Stimulated activated CD4-positive, alpha-beta T cell treated with anti-CD3 and anti-CD28 coated beads, TNF-alpha, amount 100 ng/mL, for 4 hours (primary cell): Measurements from ENCODE around the gene PPP2R3B.
"Not testable (repeated sequence)": the region's sequence is repeated elsewhere in the genome, so short reads cannot be mapped to it uniquely, and the experiment has no call there.

Experiments
- DNase-seq, 3 experiments: peaks; one replicate each; pipeline ENCODE4 v3.0.0-alpha.2; 2020; ENCODE audit warnings: low read depth in 3 of 3

The PPP2R3B gene

DNA sequence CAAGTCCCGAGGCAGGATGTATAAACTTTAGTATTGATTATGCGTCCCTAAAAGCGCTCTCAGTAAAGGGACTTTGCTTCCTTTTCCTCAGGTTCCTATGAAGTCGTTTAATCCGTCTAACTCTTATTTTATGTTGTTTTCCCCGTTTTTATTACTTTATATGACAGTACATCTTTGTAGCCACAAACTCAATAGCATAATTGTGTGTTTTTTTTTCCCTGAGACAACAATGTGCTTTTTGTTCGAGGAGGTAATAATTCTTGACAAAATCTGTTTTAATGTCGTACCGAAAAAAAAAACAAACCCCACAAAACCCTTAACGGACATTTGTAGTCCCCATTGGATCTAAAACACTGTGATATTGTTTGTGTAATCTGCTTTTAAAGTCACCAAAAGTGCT, 17.9 kb upstream of the PPP2R3B start:
- DNase-seq = no peak

DNA sequence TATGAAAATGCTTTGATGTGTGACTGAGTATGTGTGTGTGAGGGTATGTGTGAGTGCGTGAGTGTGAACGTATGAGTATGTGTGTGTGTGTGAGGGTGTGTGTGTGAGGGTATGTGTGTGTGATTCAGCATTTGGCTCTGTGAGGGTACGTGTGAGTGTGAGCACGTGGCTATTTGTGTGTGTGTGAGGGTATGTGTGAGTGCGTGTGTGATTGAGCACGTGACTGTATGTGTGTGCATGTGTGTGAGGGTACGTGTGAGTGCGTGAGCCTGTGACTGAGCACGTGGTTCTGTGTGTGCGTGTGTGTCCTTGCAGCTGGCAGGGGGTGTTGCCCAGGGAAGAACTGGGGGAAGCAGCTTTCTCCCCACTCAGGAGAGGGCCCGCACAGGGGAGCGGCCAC, 16.1 kb upstream of the PPP2R3B start:
- no peak for DNase-seq

DNA sequence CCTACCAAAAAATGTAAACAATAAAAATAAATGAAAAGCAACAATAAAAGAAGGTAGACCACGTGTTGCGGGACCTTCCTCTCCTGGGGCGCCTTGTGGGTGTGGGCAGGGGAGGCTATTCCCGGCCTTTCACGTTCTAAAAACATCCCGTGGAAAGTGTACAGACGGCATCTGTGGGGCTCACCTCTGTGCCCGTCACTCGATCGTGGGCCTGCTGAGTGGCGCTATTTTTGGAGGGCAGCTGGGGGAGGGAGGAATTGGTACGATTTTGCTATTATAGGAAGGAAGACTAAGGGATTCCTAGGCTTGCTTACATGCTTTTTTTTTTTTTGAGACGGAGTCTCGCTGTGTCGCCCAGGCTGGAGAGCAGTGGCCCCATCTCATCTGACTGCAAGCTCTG, 13.6 kb upstream of the PPP2R3B start:
- no peak for DNase-seq

DNA sequence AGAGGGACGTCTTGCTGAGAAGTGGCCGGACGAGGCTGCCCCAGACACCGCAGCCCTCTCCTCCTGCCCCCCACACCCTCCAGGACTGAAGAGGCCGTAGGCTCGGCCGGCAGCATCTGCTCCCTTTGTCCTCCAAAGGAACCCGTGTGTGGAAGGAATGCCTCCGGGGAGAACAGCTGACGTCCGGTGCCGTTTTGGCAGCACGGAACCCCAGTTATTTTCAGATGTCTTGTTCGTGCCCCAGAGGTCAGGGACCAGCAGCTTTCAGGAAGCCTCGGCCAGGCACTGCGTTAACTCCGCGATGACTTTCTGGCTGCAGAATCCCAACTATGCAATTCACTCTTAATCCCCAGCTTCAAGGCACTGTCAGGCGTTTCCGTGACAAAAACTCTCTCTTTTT, 10.9 kb upstream of the PPP2R3B start:
- DNase-seq = no peak

DNA sequence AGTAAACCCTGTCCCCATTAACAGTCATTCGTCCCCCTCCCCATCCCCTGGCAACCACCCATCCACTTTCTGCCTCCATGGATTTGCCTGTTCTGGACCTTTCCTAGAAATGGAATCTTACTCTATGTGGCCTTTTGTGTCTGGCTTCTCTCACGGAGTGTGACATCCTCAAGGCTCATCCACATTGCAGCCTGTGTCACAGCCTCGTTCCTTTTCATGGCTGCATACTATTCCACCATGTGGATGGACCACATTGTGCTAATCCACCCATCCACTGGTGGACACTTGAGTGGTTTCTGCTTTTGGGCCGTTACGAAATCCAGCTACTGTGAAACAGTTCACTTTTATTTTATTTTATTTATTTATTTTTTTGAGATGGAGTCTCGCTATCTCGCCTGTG, 8.1 kb upstream of the PPP2R3B start:
- DNase-seq = no peak

DNA sequence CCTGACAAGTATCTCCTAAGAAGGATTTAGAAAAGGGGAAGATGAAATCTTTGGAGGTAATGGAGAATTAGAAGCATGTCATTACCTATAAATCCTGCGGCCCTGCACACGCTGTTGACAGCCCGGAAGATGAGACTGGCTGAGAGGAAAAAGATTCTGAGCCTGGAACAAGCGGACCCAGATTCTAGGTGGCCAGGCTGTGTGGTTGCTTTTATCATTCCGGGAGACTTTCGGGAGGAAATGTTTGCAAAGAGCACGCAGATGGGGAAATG, 5.8 kb upstream of the PPP2R3B start:
- no peak for DNase-seq

DNA sequence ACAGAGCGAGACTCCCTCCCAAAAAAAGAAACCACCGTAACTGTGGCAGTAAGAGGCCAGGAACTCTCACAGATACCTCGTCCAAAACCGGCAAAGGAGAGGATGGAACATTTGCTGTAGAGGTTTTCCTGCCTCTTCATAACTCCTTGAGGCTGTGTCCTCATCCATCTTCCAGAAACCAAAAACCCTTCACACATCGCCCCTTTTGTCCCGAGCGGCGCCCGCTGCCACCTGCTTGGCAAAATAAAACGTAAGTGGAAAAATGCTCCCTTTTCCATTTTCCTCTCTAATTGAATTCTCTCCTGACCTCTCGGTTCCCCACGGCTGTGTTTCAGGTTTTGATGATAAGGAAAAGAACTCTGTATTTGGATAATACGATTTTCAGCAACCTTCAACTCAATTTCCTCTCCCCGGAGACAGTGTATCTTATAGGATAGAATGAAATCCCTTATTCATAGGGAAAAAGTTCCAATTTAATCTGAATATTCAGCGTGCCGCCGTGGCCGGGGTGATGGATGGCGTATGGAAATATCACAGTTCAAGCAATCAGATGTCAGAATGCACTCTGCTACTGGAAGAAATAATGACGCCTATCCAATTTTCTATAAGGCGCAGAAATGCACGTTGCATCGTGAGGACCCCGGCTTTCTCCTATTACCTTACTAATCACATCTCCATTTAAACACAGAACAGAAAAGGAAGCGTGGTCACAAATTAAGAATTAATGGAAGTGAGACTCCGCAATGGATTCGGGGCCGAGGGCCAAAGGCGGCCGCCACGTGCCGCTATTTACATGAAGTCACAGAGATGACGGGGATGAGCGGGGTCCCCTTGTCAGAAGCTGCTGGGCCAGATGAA, 5.2 kb upstream of the PPP2R3B start:
- no peak for DNase-seq

DNA sequence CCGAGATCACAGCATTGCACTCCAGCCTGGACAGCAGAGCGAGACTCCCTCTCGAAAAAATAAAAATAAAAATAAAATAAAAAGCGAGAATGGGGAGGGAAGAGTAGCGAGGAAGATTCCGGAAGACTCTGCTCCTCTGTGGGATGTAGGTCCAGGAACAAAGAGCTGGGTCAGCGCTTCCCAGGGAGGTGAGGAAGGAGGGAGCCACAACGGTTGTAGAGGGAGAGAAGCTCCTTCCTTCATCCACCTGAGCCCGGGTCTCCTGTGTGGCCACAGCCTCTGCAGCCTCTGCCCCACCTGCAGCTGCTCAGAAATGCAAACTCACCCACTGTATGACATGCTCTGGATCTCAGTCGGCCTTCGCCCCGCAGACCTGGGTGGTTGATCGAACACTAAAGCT, 3.8 kb upstream of the PPP2R3B start:
- DNase-seq = no peak

DNA sequence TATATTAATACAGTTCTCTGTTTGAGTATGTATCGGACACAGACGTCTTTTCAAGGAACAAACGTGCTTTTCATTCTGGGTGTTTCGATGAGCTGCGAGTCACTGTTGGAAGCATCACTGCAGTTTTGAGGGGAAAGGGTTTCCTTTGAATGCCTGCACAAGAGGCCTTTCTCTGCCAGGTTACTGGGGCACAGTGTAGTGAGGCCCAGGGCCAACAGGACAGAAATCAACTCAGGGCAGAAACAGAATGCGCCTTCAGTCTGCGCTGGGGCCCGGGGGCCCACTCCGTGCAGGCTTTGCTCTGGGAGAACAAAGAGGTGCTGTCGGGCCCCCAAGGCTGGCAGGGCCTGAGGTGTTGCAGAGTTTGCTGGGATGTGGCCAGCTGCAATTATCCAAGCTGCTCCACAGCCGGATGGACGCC, 2.3 kb upstream of the PPP2R3B start:
- DNase-seq = no peak

DNA sequence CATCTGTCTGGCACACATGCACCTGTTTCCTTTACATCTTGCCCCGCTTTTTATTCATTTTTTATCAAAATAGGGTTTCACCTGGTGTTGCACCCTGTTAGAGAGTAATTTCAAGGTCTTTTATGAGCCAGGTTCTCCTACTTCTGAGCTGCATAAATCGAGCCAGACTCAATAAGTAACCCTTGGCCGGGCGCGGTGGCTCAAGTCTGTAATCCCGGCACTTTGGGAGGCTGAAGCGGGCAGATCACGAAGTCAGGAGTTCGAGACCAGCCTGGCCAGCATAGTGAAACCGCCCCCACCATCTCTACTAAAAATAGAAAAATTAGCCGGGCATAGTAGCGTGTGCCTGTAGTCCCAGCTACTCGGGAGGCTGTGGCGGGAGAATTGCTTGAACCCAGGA, 1.0 kb upstream of the PPP2R3B start:
- no peak for DNase-seq

DNA sequence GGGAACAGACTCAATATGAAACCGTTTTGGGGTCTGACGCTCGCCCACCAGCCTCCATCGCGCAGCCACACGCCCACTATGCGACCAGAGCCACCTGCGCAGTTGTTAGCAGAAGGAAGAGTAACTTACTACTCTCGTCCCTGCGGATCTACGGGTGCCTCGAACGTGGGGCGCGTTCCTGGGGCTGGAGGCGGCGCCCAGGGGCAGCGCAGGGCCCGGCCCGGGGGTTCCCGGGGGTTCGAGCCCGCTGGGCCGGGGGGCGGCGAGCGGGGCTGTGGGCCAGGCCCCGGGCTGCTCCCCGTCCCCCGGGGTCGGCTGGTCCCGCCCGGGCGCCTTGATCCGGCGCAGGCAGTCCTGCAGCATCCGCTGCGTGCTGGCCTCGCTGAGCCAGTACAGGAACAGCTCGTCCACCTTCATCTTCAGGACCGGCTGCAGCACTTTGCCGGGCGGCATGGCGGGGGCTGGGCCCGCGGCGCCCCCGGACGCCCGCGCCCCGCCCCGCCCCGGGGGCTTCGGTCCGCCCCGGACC, 404 bp downstream of the PPP2R3B start:
- DNase-seq = peak in 2 of 3 experiments; percentile 23 to 25

DNA sequence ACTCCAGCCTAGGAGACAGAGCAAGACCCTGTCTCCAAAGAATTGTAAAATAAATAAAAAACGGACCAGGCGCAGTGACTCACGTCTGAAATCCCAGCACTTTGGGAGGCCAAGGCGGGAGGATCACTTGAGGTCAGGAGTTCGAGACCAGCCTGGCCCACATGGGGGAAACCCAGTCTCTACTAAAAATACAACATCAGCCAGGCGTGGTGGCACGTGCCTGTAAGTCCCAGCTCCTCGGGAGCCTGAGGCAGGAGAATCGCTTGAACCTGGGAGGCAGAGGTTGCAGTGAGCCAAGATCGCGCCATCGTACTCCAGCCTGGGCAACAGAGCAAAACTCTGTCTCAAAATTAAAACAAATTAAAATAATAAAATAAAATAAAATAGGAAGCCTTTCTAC, 971 bp downstream of the PPP2R3B start:
- not testable (repeated sequence) for DNase-seq

DNA sequence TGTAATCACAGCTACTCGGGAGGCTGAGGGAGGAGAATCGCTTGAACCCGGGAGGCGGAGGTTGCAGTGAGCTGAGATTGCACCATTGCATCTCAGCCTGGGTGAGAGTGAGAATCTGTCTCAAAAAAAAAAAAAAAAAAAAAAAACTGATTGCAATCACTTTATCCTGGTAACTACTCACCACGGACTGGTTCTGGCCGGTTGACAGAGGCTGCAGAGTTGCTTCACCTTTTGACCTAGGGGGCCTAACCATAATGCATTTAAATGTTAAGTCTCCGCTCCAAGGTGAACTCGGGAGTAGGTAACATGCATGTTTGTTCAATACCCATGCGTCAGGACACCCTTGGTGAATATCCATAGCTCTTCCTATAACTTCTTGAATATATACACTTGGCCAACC, 1.8 kb downstream of the PPP2R3B start:
- DNase-seq = no peak

DNA sequence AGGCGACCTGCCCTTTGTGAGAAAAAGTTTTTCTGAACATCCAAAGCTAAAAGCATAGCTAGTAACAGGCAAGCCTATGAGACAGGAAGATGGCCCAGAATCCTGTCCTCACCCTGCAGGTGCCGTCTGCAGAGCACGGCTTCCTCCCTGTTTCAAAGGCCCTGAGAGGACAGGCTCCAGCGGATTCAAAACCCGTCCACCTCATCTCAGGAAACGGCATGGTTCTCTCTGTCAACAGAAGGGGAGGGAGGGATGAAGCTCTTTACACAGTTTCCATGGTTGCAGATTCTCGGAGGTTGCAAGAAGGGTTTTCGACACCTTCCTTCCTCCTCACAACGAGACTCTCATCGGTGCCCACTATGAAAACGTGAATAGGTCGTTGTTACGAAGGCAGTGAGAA, 8.3 kb downstream of the PPP2R3B start:
- no peak for DNase-seq

DNA sequence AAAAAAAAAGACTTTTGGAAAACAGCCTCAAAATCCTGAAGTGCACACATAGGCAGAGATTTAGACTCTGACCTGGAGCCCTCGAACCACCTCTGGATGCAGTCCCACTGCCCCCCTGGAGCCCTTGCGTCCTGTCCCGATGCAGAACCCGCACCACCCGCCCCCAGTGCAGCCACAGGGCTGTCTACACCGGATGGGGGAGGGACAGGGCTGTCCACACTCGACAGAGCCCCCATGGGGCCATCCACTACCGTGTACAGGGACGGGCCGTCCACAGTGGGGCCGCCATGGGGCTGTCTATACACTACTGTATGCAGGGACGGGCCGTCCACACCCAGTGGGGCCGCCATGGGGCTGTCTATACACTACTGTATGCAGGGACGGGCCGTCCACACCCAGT, 10.5 kb downstream of the PPP2R3B start:
- DNase-seq = not testable (repeated sequence)

DNA sequence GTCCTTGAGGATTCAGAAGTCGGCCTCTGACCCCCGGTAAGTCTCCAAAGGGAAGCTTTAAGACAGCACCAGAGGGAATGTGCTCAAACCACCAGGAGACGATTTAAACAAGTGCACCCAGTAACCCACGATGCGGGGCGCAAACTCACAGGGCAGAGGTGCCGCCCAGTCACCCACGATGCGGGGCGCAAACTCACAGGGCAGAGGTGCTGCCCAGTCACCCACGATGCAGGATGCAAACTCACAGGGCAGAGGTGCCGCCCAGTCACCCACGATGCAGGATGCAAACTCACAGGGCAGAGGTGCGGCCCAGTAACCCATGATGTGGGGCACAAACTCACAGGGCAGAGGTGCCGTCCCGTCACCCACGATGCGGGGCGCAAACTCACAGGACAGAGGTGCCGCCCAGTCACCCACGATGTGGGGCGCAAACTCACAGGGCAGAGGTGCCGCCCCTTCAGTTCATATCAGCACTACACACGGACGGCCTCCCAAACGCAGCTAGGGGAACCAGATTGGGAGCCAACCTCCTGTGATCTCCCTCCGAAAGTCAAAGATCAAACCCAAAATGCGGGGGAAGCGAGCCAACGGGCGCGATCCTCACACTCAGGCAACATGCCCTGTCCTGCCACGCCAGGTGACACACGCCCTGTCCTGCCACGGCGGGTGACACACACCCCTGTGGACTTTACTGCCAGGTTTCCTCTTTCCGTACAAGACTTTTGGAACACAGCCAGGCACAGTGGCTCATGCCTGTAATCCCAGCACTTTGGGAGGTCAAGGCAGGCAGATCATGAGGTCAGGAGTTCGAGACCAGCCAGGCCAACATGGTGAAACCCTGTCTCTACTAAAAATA, 11.3 kb downstream of the PPP2R3B start:
- no peak for DNase-seq

DNA sequence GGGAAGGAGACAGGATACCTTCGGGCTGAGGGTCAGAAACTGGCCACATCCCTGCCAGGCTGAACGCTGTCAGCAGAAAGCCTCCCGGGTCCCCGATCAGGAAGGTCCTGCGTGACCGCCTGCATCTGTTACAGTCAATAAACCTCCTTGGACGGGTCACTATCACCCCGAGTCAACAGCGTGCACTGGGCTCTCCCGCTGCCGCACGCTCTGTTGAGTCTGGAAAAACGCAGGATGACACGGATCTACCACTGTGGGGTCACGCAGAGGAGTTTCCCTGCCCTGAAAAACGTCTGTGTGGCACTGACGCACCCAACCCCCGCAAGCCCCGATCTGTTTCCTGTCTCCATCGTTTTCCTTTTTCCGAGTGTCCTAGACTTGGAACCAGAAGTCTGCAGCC, 12.1 kb downstream of the PPP2R3B start:
- no peak for DNase-seq

DNA sequence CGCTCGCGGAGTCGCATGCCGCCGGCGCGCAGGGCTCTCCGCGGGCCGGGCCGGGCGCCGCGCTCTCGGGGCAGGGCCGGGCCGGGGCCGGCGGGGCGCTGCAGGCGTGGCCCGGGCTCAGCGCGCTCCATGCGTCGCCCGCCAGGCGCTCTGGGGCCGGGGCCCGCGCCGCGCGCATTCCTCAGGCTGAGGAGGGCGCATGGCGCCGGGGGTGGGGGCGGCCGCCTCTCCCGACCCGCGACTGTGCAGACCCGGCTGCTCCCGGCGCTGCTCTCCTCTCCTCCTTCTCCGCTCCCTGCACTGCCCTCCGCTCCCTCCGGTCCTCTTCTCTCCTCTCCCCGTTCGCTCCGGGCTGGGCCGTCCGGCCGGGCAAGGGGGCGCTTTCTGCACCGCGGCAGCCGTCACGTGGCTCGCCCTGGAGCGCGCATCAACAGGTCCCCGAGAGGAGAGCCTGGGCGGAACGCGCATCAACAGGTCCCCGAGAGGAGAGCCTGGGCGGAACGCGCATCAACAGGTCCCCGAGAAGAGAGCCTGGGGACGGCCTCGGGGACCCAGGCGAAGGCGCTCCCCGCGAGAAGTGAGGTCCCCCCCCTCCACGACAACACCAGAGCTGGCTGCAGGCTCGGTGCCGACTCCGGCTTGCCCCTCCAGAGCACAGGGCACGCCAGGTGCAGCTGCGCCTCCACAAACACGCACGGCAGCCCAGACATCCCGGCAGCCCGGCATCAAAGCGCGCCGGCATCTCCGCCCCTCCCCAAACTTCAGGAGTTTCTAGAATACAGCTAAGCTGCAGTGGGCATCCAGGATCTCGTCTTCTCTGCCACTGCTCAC, 12.9 kb downstream of the PPP2R3B start:
- DNase-seq = peak in 2 of 3 experiments; percentile 24 to 36

DNA sequence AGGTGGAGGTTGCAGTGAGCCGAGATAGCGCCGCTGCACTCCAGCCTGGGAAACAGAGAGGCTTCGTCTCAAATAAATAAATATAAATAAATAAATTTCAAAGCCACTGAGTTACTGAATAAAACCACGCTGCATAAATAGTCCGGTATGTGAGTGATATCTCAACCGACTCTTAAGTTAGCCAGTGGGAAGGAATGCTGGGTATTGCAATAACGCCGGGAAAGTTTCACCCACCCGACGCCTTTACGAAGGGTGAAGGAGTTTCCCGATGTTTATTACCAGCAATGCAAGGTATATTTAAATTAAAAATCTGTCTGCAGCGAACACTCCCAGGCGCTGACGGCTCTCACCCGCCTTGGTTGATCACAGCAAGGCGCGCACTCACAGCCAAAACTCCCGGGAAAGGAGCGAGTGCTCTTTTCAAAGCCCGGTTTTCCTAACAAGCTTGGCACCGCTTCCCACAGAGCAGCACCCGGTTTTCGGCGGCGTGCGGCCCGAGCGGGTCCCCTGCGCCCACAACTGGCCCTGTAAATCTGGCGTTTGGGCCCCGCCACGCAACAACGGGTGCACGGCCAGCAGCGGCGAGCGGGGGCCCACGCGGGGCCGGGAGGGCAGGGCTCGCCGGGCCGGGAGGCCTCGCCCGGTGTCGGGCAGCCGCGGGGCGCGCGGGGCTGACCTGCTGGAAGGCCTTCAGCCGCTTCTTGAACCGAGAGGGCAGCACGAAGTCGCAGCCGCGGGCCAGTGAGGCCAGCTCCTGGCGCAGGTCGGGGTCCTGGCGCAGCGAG, 13.7 kb downstream of the PPP2R3B start:
- no peak for DNase-seq

DNA sequence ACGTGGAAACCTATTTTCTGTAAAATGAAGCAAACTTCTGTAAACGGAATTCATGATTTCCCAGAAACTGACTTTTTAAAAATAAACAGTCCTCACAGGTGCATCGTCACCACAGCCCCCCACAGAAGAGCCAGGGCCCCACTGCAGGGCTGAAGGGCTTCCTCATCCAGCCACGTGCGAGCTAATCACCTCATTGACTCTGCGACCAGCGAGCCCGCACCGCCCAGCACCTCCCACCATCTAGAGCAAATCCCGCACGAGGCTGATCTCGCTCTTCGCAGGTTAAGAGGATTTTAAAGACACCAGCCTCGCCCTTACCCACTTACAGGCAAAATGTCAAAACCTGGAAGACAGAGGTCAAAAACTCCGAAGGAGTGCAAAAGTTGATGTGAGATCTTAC, 14.8 kb downstream of the PPP2R3B start:
- DNase-seq = no peak
